Body of pancreas (tissue), 4 donors: Measurements from ENCODE around the gene TMEM183A.

ENCODE experiments used
- CTCF ChIP-seq, 7 experiments: fragments of 450-650 bp in 4 of 7; fragments of 200-600 bp in 3 of 7; sonication (generic) in 3 of 7; IDR thresholded peaks; one replicate each; pipeline ENCODE4 v1.5.1; 2016 to 2019; ENCODE audit warnings: antibody characterized with exemption in 7 of 7
- POLR2A ChIP-seq, 3 donors: fragments of 450-650 bp; IDR thresholded peaks; one replicate each; pipeline ENCODE4 v1.6.1; 2016; ENCODE audit warnings: antibody characterized with exemption in 3 of 3, mild to moderate bottlenecking in 2 of 3

DNA sequence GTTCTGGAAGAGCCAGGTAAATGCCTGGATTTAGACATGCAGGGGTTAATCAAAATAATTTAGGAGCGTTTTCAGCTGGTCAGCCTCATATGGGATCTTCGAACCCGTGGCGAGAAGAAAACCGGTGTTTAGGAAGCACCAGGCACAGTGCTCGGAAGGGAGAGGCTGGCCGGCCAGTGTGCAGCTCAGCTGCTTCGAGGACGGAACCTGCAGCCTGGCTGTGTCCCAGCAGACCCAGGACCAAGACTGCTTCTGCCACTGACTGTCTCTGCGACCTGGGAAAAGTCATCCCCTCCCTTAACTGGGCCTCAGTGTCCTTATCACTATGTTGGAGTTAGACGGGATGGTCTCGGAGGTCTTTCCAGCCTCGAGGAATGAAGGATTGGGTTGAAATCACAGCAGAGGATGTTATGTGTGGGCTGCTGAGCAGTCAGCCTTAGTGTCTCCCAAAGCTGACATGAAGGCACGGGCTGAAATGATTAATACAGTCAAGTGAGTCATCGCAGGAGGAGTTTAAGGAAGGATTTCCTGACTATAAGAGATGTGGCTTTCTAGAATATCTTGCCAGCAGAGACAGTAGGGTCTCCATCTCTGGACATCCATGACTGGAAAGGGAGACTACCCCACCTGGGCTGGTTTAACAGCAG, 39.9 kb downstream of the TMEM183A start:
- TF ChIP-seq CTCF (IDR thresholded peaks at IDR 0.05): no peak
- TF ChIP-seq POLR2A (IDR thresholded peaks at IDR 0.05): no peak
